ENCODE data around the gene FAM163B. TPM values are rescaled to one million over a fixed set of nuclear protein-coding genes. Genes with fewer than 3 reads are reported as not detected.

Gene FAM163B
- total and polyA plus RNA-seq, 2 donors (not counting 1 experiment from before 2014, with no cell fraction given), result not detected

DNA sequence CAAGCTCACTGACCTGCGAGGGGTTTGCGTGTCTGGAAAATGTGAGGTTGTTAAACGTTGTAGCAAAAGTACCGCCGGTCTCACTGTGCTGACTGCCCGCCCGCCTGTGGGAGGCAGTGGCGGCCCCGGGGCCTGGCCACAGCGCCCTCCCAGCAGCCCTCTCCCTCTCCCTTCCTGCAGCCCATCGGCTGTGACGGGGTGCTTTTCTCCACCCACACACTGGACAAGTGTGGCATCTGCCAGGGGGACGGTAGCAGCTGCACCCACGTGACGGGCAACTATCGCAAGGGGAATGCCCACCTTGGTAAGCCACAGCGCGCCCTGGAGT lies 68.5 kb downstream of the FAM163B start:
- Mint-ChIP-seq H3K27me3 (peaks cover 14% of the 10 kb centered on the region), H3K9me3 (ENCODE audit: insufficient read depth) (no peaks in the 10 kb centered on the region), H3K27ac (no peak overlapping the region), H3K4me3 (peak overlapping the region; percentile 80), H3K4me1 (peaks cover 15% of the 10 kb centered on the region)
- WGBS (ENCODE audit: insufficient coverage), result 22% methylated on average over 18 of the region's 18 CpGs
- Histone ChIP-seq H3K27me3 (replicated peaks in 1 of 4; ENCODE audit: control extremely low read depth in 1 of 4, control insufficient read depth in 3 of 4, insufficient read depth in 4 of 4, low read length in 3 of 4) (peaks cover 0 to 30% (median 6%) of the 10 kb centered on the region in 4 experiments), H3K27ac (ENCODE audit: low read length in 2 of 2) (no peak overlapping the region), H3K4me1 (ENCODE audit: control insufficient read depth in 2 of 2, insufficient read depth in 2 of 2, low read length in 2 of 2) (peaks cover 12 to 14% of the 10 kb centered on the region in 2 donors), H3K9me3 (ENCODE audit: control extremely low read depth in 1 of 3, control insufficient read depth in 2 of 3, insufficient read depth in 1 of 3, low read length in 2 of 3) (no peaks in the 10 kb centered on the region), H3K4me2 (replicated peaks; ENCODE audit: low read depth, low read length, poor library complexity, severe bottlenecking) (peak overlapping the region; percentile 61), H4K20me1 (ENCODE audit: control insufficient read depth, insufficient read depth, low read length, poor library complexity, severe bottlenecking) (no peaks in the 10 kb centered on the region), H2AFZ (ENCODE audit: insufficient read depth, low read depth, low read length, poor library complexity, severe bottlenecking) (peak overlapping the region; percentile 54), H3K36me3 (replicated peaks in 1 of 2; ENCODE audit: control extremely low read depth in 1 of 2, control insufficient read depth in 1 of 2, extremely low read depth in 1 of 2, insufficient read depth in 2 of 2, low read length in 1 of 2) (no peaks in the 10 kb centered on the region), H3K79me2 (ENCODE audit: control insufficient read depth, insufficient read depth, low read length) (no peaks in the 10 kb centered on the region), H3K4me3 (ENCODE audit: control extremely low read depth in 1 of 5, extremely low read depth in 1 of 5, insufficient read depth in 1 of 5, low read depth in 2 of 5, low read length in 4 of 5) (peak overlapping the region in 3 of 5 experiments; percentile 7 to 15 (median 8)), H3K9ac (ENCODE audit: low read length) (peak overlapping the region; percentile 22)
- intact Hi-C loops (cut with micrococcal nuclease), result no loop called here
- ChIA-PET POLR2A (no interaction called here), CTCF (no interaction called here)
- DNase-seq (peak; percentile 40), ATAC-seq (ENCODE audit: low read depth) (peak; percentile 41)
- TF ChIP-seq EZH2 (IDR thresholded peaks at IDR 0.05; ENCODE audit: borderline replicate concordance, insufficient read depth, low read depth, low read length, poor library complexity, severe bottlenecking), result no peak
- TF ChIP-seq, protein P1, sequence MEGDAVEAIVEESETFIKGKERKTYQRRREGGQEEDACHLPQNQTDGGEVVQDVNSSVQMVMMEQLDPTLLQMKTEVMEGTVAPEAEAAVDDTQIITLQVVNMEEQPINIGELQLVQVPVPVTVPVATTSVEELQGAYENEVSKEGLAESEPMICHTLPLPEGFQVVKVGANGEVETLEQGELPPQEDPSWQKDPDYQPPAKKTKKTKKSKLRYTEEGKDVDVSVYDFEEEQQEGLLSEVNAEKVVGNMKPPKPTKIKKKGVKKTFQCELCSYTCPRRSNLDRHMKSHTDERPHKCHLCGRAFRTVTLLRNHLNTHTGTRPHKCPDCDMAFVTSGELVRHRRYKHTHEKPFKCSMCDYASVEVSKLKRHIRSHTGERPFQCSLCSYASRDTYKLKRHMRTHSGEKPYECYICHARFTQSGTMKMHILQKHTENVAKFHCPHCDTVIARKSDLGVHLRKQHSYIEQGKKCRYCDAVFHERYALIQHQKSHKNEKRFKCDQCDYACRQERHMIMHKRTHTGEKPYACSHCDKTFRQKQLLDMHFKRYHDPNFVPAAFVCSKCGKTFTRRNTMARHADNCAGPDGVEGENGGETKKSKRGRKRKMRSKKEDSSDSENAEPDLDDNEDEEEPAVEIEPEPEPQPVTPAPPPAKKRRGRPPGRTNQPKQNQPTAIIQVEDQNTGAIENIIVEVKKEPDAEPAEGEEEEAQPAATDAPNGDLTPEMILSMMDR (IDR thresholded peaks at IDR 0.05), result no peak

DNA sequence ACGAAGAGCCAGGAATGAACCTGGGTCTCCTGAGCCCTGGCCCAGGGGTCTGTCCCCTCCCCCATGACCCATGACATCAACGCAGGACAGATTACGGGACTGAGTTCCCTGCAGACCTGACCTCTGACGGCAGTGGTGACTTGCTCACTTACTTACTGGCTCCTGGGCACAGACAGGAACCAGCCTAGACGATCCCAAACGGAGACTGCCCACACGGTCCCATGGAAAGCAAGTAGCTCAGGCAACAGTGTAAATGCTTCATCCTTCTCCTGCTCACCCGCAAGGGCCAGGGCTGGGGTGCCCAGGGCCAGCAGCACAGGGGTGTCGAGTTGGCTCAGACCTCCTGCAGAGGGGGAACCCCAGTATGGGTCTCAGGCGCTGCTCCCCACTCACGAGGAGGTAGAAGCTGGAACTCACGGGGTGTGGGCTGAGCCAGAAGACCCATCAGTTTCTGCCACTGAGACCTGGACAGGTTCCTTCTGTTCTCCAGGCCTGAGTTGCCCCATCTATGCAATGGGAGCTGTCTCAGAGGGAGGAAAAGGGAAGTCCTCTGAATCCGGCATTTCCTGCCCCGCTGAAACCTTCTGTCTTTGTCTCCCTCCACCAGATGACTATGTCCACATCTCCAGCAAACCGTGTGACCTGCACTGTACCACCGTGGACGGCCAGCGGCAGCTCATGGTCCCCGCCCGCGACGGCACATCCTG lies 69.0 kb downstream of the FAM163B start:
- H3K4me3 ChIP-seq (ENCODE audit: control extremely low read depth in 1 of 5, extremely low read depth in 1 of 5, insufficient read depth in 1 of 5, low read depth in 2 of 5, low read length in 4 of 5), result peak overlapping the region in 3 of 5 experiments; percentile 7 to 15 (median 8)
- WGBS (ENCODE audit: insufficient coverage), result 31% methylated on average over 21 of the region's 22 CpGs
- Mint-ChIP-seq H3K4me1 (peaks cover 15% of the 10 kb centered on the region), H3K27ac (no peak overlapping the region), H3K9me3 (ENCODE audit: insufficient read depth) (no peaks in the 10 kb centered on the region), H3K27me3 (peaks cover 18% of the 10 kb centered on the region), H3K4me3 (peak overlapping the region; percentile 80)
- H3K36me3 ChIP-seq (replicated peaks in 1 of 2; ENCODE audit: control extremely low read depth in 1 of 2, control insufficient read depth in 1 of 2, extremely low read depth in 1 of 2, insufficient read depth in 2 of 2, low read length in 1 of 2), result no peaks in the 10 kb centered on the region
- intact Hi-C loops (cut with micrococcal nuclease), result no loop called here
- ChIA-PET CTCF (no interaction called here), POLR2A (no interaction called here)
- H2AFZ ChIP-seq (ENCODE audit: insufficient read depth, low read depth, low read length, poor library complexity, severe bottlenecking), result peak overlapping the region; percentile 54
- H3K27me3 ChIP-seq (replicated peaks in 1 of 4; ENCODE audit: control extremely low read depth in 1 of 4, control insufficient read depth in 3 of 4, insufficient read depth in 4 of 4, low read length in 3 of 4), result peaks cover 0 to 34% (median 6%) of the 10 kb centered on the region in 4 experiments
- ATAC-seq (ENCODE audit: low read depth) (peak; percentile 17), DNase-seq (no peak)
- H4K20me1 ChIP-seq (ENCODE audit: control insufficient read depth, insufficient read depth, low read length, poor library complexity, severe bottlenecking), result no peaks in the 10 kb centered on the region
- H3K27ac ChIP-seq (ENCODE audit: low read length in 2 of 2), result no peak overlapping the region
- no peaks in the 10 kb centered on the region for H3K79me2 ChIP-seq (ENCODE audit: control insufficient read depth, insufficient read depth, low read length)
- peaks cover 12 to 14% of the 10 kb centered on the region in 2 donors for H3K4me1 ChIP-seq (ENCODE audit: control insufficient read depth in 2 of 2, insufficient read depth in 2 of 2, low read length in 2 of 2)
- H3K9me3 ChIP-seq (ENCODE audit: control extremely low read depth in 1 of 3, control insufficient read depth in 2 of 3, insufficient read depth in 1 of 3, low read length in 2 of 3), result no peaks in the 10 kb centered on the region
- peak overlapping the region; percentile 61 for H3K4me2 ChIP-seq (replicated peaks; ENCODE audit: low read depth, low read length, poor library complexity, severe bottlenecking)
- H3K9ac ChIP-seq (ENCODE audit: low read length), result peak overlapping the region; percentile 22
- TF ChIP-seq, protein P1 (IDR thresholded peaks at IDR 0.05), result no peak
- TF ChIP-seq EZH2 (IDR thresholded peaks at IDR 0.05; ENCODE audit: borderline replicate concordance, insufficient read depth, low read depth, low read length, poor library complexity, severe bottlenecking), result no peak
